ENCODE data around the gene ZNF3.

DNA sequence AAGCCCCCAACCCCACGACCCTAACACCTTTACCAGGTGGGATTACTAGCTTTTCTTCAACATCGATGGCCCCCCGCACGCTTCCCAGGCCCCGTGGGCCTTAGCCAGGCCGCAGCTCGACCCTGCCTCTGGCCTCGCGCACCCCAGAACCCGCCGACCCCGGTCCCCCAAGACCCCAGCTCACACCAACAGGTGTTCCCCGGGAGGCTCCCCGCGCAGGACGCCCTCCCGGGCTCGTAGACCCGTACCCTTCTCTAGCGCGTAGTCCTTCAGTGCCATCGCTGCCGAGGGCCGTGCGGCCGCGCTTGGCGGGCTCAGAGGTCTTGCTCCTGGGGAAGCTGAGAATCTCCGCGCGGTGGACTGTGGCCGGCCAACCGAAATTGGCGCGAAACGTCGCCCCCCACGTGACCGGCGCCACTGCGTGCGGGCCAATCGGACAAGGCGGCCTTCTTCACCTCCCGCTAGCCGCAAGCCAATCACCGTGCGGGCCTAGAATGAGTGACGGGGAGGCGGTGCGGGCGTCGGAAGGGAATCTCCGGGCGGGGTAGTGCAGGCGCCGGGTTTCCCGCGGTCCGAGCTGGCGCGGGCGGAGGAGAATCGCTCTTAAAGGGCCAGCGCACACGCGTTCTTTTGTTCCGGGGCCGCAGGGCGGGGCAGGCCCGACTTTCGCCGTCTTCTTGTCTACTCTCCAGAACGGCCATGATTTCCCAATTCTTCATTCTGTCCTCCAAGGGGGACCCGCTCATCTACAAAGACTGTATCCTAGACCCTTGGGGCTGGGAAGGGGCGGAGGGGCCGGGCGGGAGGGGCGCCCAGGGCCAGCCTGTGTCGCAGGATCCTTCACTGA, 19.7 kb upstream of the ZNF3 start, which contains the start of the genes AP4M1 and MCM7:
- TF ChIP-seq RAD21 (conservative IDR thresholded peaks at IDR 0.05 in 1 of 2, IDR thresholded peaks at IDR 0.05 in 1 of 2) (no peak), POLR2A (IDR thresholded peaks at IDR 0.05; ENCODE audit: low read length) (no peak), NPAS2 (CRISPR knock-in tag; IDR thresholded peaks at IDR 0.05; ENCODE audit: borderline replicate concordance) (no peak), KDM5A (IDR thresholded peaks at IDR 0.05) (peak; percentile 68; the same call in 1 of the 2 replicates)
- TF ChIP-seq, protein P1, sequence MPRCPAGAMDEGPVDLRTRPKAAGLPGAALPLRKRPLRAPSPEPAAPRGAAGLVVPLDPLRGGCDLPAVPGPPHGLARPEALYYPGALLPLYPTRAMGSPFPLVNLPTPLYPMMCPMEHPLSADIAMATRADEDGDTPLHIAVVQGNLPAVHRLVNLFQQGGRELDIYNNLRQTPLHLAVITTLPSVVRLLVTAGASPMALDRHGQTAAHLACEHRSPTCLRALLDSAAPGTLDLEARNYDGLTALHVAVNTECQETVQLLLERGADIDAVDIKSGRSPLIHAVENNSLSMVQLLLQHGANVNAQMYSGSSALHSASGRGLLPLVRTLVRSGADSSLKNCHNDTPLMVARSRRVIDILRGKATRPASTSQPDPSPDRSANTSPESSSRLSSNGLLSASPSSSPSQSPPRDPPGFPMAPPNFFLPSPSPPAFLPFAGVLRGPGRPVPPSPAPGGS (IDR thresholded peaks at IDR 0.05): peak; percentile 64; the same call in 1 of the 3 replicates
- TF ChIP-seq, protein P2, sequence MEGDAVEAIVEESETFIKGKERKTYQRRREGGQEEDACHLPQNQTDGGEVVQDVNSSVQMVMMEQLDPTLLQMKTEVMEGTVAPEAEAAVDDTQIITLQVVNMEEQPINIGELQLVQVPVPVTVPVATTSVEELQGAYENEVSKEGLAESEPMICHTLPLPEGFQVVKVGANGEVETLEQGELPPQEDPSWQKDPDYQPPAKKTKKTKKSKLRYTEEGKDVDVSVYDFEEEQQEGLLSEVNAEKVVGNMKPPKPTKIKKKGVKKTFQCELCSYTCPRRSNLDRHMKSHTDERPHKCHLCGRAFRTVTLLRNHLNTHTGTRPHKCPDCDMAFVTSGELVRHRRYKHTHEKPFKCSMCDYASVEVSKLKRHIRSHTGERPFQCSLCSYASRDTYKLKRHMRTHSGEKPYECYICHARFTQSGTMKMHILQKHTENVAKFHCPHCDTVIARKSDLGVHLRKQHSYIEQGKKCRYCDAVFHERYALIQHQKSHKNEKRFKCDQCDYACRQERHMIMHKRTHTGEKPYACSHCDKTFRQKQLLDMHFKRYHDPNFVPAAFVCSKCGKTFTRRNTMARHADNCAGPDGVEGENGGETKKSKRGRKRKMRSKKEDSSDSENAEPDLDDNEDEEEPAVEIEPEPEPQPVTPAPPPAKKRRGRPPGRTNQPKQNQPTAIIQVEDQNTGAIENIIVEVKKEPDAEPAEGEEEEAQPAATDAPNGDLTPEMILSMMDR (IDR thresholded peaks at IDR 0.05): no peak

Data from A549 (cell line).